ENCODE results near the gene GSK3B. TPM values are rescaled to one million over a fixed set of nuclear protein-coding genes. Genes with fewer than 3 reads are reported as not detected.

Gene GSK3B
- total RNA-seq, 2 donors from 2014 or later = 36.7 to 47.9 TPM

GRCh38 chr3:119809249-119810017 is 284.8 kb downstream of the GSK3B start:
- WGBS = 40% methylated on average over 31 of the region's 31 CpGs
- Histone ChIP-seq H3K9me3 (no peaks in the 10 kb centered on the region), H3K4me1 (replicated peaks) (no peaks in the 10 kb centered on the region), H3K36me3 (no peaks in the 10 kb centered on the region), H3K27ac (no peak overlapping the region), H3K27me3 (replicated peaks; ENCODE audit: insufficient read depth) (no peaks in the 10 kb centered on the region), H3K4me3 (peak overlapping the region; percentile 28 to 39)
- no peak for DNase-seq (ENCODE audit: low spot score)
- intact Hi-C loops (cut with DNase I) = no loop called here
- no peak for TF ChIP-seq POLR2AphosphoS5 (IDR thresholded peaks at IDR 0.05)
- TF ChIP-seq POLR2A (IDR thresholded peaks at IDR 0.05) = no peak
- TF ChIP-seq CTCF (IDR thresholded peaks at IDR 0.05) = no peak

- intact Hi-C loops (cut with DNase I) = no loop called here
- no peak for DNase-seq (ENCODE audit: low spot score)
- Histone ChIP-seq H3K4me1 (replicated peaks) (no peaks in the 10 kb centered on the region), H3K4me3 (no peak overlapping the region), H3K36me3 (no peaks in the 10 kb centered on the region), H3K27ac (no peak overlapping the region), H3K9me3 (no peaks in the 10 kb centered on the region), H3K27me3 (replicated peaks; ENCODE audit: insufficient read depth) (no peaks in the 10 kb centered on the region)
- no peak for TF ChIP-seq CTCF (IDR thresholded peaks at IDR 0.05)
- no peak for TF ChIP-seq POLR2A (IDR thresholded peaks at IDR 0.05)
- TF ChIP-seq POLR2AphosphoS5 (IDR thresholded peaks at IDR 0.05) = no peak
- 89% methylated on average over 6 of the region's 6 CpGs for WGBS
Measured at GRCh38 chr3:119808843-119809242, 285.4 kb downstream of the GSK3B start.

GRCh38 chr3:119808244-119808643 is 286.0 kb downstream of the GSK3B start:
- Histone ChIP-seq H3K9me3 (no peaks in the 10 kb centered on the region), H3K27me3 (replicated peaks; ENCODE audit: insufficient read depth) (no peaks in the 10 kb centered on the region), H3K4me1 (replicated peaks) (no peaks in the 10 kb centered on the region), H3K4me3 (no peak overlapping the region), H3K27ac (no peak overlapping the region), H3K36me3 (no peaks in the 10 kb centered on the region)
- 97% methylated on average over 4 of the region's 4 CpGs for WGBS
- TF ChIP-seq CTCF (IDR thresholded peaks at IDR 0.05) = no peak
- no peak for TF ChIP-seq POLR2AphosphoS5 (IDR thresholded peaks at IDR 0.05)
- no peak for TF ChIP-seq POLR2A (IDR thresholded peaks at IDR 0.05)
- no peak for DNase-seq (ENCODE audit: low spot score)
- intact Hi-C loops (cut with DNase I) = no loop called here

- DNase-seq (ENCODE audit: low spot score) = no peak
- 56% methylated on average over 4 of the region's 4 CpGs for WGBS
- TF ChIP-seq CTCF (IDR thresholded peaks at IDR 0.05) (no peak), POLR2AphosphoS5 (IDR thresholded peaks at IDR 0.05) (no peak), POLR2A (IDR thresholded peaks at IDR 0.05) (no peak)
- Histone ChIP-seq H3K27ac (no peak overlapping the region), H3K4me3 (no peak overlapping the region), H3K4me1 (replicated peaks) (no peaks in the 10 kb centered on the region), H3K27me3 (replicated peaks; ENCODE audit: insufficient read depth) (no peaks in the 10 kb centered on the region), H3K9me3 (no peaks in the 10 kb centered on the region), H3K36me3 (no peaks in the 10 kb centered on the region)
- intact Hi-C loops (cut with DNase I) = no loop called here
Measured at GRCh38 chr3:119800844-119801243, 293.4 kb downstream of the GSK3B start.

- Histone ChIP-seq H3K27ac (no peak overlapping the region), H3K4me3 (no peak overlapping the region), H3K36me3 (no peaks in the 10 kb centered on the region), H3K27me3 (replicated peaks; ENCODE audit: insufficient read depth) (no peaks in the 10 kb centered on the region), H3K4me1 (replicated peaks) (no peaks in the 10 kb centered on the region), H3K9me3 (no peaks in the 10 kb centered on the region)
- WGBS = 100% methylated on average over 2 of the region's 2 CpGs
- TF ChIP-seq POLR2AphosphoS5 (IDR thresholded peaks at IDR 0.05) (no peak), POLR2A (IDR thresholded peaks at IDR 0.05) (no peak), CTCF (IDR thresholded peaks at IDR 0.05) (no peak)
- DNase-seq (ENCODE audit: low spot score) = no peak
- intact Hi-C loops (cut with DNase I) = no loop called here
Measured at GRCh38 chr3:119796785-119797184, 297.5 kb downstream of the GSK3B start.

Measured in prostate gland (tissue), 2 donors.